ENCODE measurements around the gene PPP2R2C. TPM values are rescaled to one million over a fixed set of nuclear protein-coding genes. Genes with fewer than 3 reads are reported as not detected.

The PPP2R2C gene
- total and polyA plus RNA-seq, 10 of the 15 experiments (the other 5 are each of a cell fraction or from before 2014, with no cell fraction given): 0.13 to 0.15 TPM; not detected in 8

DNA sequence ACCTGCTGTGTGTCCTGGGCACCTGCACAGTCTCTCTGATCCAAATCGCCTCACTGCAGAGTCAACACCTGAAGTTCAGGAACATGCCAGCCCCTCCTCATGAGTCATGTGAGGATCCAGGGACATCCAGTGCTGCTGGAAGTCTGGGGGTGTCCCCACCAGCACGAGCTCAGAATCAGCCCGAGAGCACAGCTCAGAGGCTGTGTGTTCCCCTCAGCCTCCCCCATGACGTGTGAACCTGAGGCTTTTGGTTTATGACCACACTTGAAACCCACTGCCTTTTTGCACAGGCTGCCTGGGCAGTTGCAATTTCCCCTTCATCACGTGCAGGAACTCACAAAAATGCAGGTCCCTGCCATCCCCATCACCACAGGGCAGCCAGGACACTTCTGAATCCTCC lies 47.1 kb downstream of the PPP2R2C start:
- no TSS peak for BruUV-seq (replicated peaks)
- DNase-seq (ENCODE audit: low read depth, low spot score) (peak; percentile 26), ATAC-seq (peak; percentile 65), FAIRE-seq (no peak)
- peaks cover 18% of the 10 kb centered on the region for H3K4me1 ChIP-seq (ENCODE audit: control insufficient read depth, insufficient read depth, low read length)
- 5% methylated on average over 5 of the region's 5 CpGs for WGBS (ENCODE audit: insufficient coverage, insufficient replicate concordance, low lambda C conversion rate, missing lambda C conversion rate)
- no peak overlapping the region for H2AFZ ChIP-seq (ENCODE audit: control insufficient read depth, low read depth, low read length)
- no peaks in the 10 kb centered on the region for H3K79me2 ChIP-seq (ENCODE audit: control insufficient read depth, insufficient read depth, low read length)
- no peak overlapping the region for H3K4me3 ChIP-seq
- SMC1A ChIA-PET (ENCODE audit: uncharacterized antibody, unreplicated experiment): no interaction called here
- H3K4me2 ChIP-seq (ENCODE audit: control insufficient read depth, insufficient read depth): no peak overlapping the region; the same call in 1 of the 2 replicates
- CTCF ChIA-PET: no interaction called here
- RAD21 ChIA-PET (ENCODE audit: unreplicated experiment): no interaction called here
- POLR2A ChIA-PET: interaction anchor here (0.6 kb wide), 1 partner anchor 21 kb away, joined by 5 read pairs; no protein-coding TSS in a partner anchor
- in situ Hi-C loops (cut with MboI): no loop called here
- no peaks in the 10 kb centered on the region for H3K36me3 ChIP-seq (ENCODE audit: control insufficient read depth in 2 of 2, insufficient read depth in 2 of 2, low read length in 1 of 2)
- H3K9me3 ChIP-seq (replicated peaks; ENCODE audit: control insufficient read depth, insufficient read depth, low read length): no peaks in the 10 kb centered on the region; the same call in 2 of the 3 replicates
- no peaks in the 10 kb centered on the region for H4K20me1 ChIP-seq (ENCODE audit: control insufficient read depth, insufficient read depth)
- no peak overlapping the region for H3K9ac ChIP-seq (ENCODE audit: control insufficient read depth, insufficient read depth, low read length)
- intact Hi-C loops (cut with micrococcal nuclease; ENCODE audit: unreplicated experiment): no loop called here
- H3K27ac ChIP-seq (ENCODE audit: control insufficient read depth, insufficient read depth): no peak overlapping the region
- H3K27me3 ChIP-seq (replicated peaks in 1 of 2; ENCODE audit: control insufficient read depth in 2 of 2, insufficient read depth in 2 of 2, low read length in 1 of 2): no peaks in the 10 kb centered on the region
- TF ChIP-seq BHLHE40 (IDR thresholded peaks at IDR 0.05; ENCODE audit: borderline replicate concordance in 1 of 2, low read depth in 2 of 2, low read length in 1 of 2): peak; percentile 94 to 96
- peak; percentile 65 for TF ChIP-seq ATF7 (IDR thresholded peaks at IDR 0.05; ENCODE audit: low read depth)
- no peak for TF ChIP-seq ZZZ3 (IDR thresholded peaks at IDR 0.05; ENCODE audit: control insufficient read depth, insufficient read length, low read depth)
- no peak for TF ChIP-seq YY1 (IDR thresholded peaks at IDR 0.05; ENCODE audit: low read depth, low read length)
- TF ChIP-seq ZNF274 (IDR thresholded peaks at IDR 0.05; ENCODE audit: insufficient read depth, insufficient read length): no peak
- TF ChIP-seq MEF2B (IDR thresholded peaks at IDR 0.05; ENCODE audit: partially characterized antibody, poor library complexity, severe bottlenecking): no peak
- TF ChIP-seq IKZF2 (IDR thresholded peaks at IDR 0.05): peak; percentile 23 to 34; a peak in 2 of 4 replicates
- TF ChIP-seq IKZF1 (conservative IDR thresholded peaks at IDR 0.05): peak; percentile 28; the same call in 1 of the 2 replicates
- TF ChIP-seq ZNF217 (IDR thresholded peaks at IDR 0.05): no peak
- TF ChIP-seq MLLT1 (IDR thresholded peaks at IDR 0.05): 0 out of 2 replicates have a peak, but pooled peaks have one; percentile 34
- no peak for TF ChIP-seq RAD21 (IDR thresholded peaks at IDR 0.05; ENCODE audit: insufficient read depth, low read depth, low read length)
- TF ChIP-seq, protein P1, sequence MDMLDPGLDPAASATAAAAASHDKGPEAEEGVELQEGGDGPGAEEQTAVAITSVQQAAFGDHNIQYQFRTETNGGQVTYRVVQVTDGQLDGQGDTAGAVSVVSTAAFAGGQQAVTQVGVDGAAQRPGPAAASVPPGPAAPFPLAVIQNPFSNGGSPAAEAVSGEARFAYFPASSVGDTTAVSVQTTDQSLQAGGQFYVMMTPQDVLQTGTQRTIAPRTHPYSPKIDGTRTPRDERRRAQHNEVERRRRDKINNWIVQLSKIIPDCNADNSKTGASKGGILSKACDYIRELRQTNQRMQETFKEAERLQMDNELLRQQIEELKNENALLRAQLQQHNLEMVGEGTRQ (IDR thresholded peaks at IDR 0.05; ENCODE audit: borderline replicate concordance, low read depth, low read length): peak; percentile 9; the same call in 1 of the 2 replicates
- TF ChIP-seq NFYB (IDR thresholded peaks at IDR 0.05; ENCODE audit: insufficient read depth, low read depth, low read length): no peak
- no peak for TF ChIP-seq ESRRA (IDR thresholded peaks at IDR 0.05; ENCODE audit: low read length)
- peak; percentile 49; the same call in 1 of the 2 replicates for TF ChIP-seq RUNX3 (IDR thresholded peaks at IDR 0.05; ENCODE audit: low read length)
- TF ChIP-seq EP300 (IDR thresholded peaks at IDR 0.05; ENCODE audit: borderline replicate concordance in 1 of 2, control insufficient read depth in 1 of 2, low read depth in 2 of 2, low read length in 2 of 2): peak in 1 of 2 experiments; percentile 37; a peak in 2 of 4 replicates
- TF ChIP-seq, protein P2, sequence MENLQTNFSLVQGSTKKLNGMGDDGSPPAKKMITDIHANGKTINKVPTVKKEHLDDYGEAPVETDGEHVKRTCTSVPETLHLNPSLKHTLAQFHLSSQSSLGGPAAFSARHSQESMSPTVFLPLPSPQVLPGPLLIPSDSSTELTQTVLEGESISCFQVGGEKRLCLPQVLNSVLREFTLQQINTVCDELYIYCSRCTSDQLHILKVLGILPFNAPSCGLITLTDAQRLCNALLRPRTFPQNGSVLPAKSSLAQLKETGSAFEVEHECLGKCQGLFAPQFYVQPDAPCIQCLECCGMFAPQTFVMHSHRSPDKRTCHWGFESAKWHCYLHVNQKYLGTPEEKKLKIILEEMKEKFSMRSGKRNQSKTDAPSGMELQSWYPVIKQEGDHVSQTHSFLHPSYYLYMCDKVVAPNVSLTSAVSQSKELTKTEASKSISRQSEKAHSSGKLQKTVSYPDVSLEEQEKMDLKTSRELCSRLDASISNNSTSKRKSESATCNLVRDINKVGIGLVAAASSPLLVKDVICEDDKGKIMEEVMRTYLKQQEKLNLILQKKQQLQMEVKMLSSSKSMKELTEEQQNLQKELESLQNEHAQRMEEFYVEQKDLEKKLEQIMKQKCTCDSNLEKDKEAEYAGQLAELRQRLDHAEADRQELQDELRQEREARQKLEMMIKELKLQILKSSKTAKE (IDR thresholded peaks at IDR 0.05; ENCODE audit: low read depth, poor library complexity, severe bottlenecking): no peak
- no peak for TF ChIP-seq CBX3 (IDR thresholded peaks at IDR 0.05; ENCODE audit: borderline replicate concordance, low read depth)
- TF ChIP-seq MAX (IDR thresholded peaks at IDR 0.05; ENCODE audit: low read depth, low read length): 0 out of 2 replicates have a peak, but pooled peaks have one; percentile 17
- TF ChIP-seq RAD51 (IDR thresholded peaks at IDR 0.05): peak; percentile 50; the same call in 1 of the 2 replicates

Data from GM12878 (cell line).